Left lung (tissue), 10 donors: ENCODE data around the gene NPR1. TPM values are rescaled to one million over a fixed set of nuclear protein-coding genes. Genes with fewer than 3 reads are reported as not detected.
A peak's percentile ranks its signal among the peaks of the same experiment; 100 is the strongest.

Source experiments
- ATAC-seq: fragments of 200-7000 bp; cut with Tn5 transposase; one replicate; pipeline ENCODE4 v1.9.1; 2020; ENCODE audit warnings: moderate library complexity
- DNase-seq, 4 donors: peaks; one replicate each; pipeline ENCODE4 v3.0.0-alpha.2; 2013 to 2020
- H3K27ac ChIP-seq, 2 donors: fragments of 200-600 bp; sonication (generic) in 1 of 2; one replicate each; pipeline versions ENCODE4 v1.5.0 to v1.8.0; 2020 to 2021
- H3K27me3 ChIP-seq, 2 donors: fragments of 200-600 bp; sonication (generic) in 1 of 2; one replicate each; pipeline versions ENCODE4 v1.5.0 to v1.8.0; 2020 to 2021
- H3K36me3 ChIP-seq, 2 donors: fragments of 200-600 bp; sonication (generic) in 1 of 2; one replicate each; pipeline versions ENCODE4 v1.5.0 to v1.8.0; 2020 to 2021
- H3K4me1 ChIP-seq, 2 donors: fragments of 200-600 bp; one replicate each; pipeline ENCODE4 v1.8.0; 2021
- H3K4me3 ChIP-seq, 2 donors: fragments of 200-600 bp; sonication (generic) in 1 of 2; one replicate each; pipeline versions ENCODE4 v1.5.0 to v1.8.0; 2020 to 2021; ENCODE audit warnings: mild to moderate bottlenecking in 1 of 2
- H3K9me3 ChIP-seq, 2 donors: fragments of 200-600 bp; sonication (generic) in 1 of 2; one replicate each; pipeline versions ENCODE4 v1.5.0 to v1.8.0; 2020 to 2021
- intact Hi-C, 2 donors: fragments of 100-400 bp; cut with DNase I; formaldehyde crosslinking; loops; one replicate each; pipeline versions ENCODE4 v1.11.2 to v1.14.2; 2022
- polyA plus RNA-seq, 6 donors: library from polyadenylated mRNA; unstranded; fragments of 120-200 nt; gene quantifications; one replicate each; pipeline ENCODE4 v1.2.1, GENCODE V29; 2013; ENCODE audit not compliant: insufficient read length in 6 of 6
- total RNA-seq, 2 donors: library from RNA; stranded (reverse); fragmentation: NEBNext Ultra II Directional; extraction: Animal tissue kit (Norgen Biotek cat#: 25700); gene quantifications; one replicate each; pipeline ENCODE4 v1.2.1, GENCODE V29; 2021
- TF ChIP-seq, protein P1 (sequence below), 2 donors: fragments of 200-600 bp; sonication (generic) in 1 of 2; IDR thresholded peaks; one replicate each; pipeline versions ENCODE4 v1.5.0 to v1.8.0; 2021; ENCODE audit warnings: antibody characterized with exemption in 2 of 2
- donor health status: DM: no; HTN: yes; CAD: no.
- donor health status: DM: no; HTN: no; CAD: no.

Gene NPR1
- total and polyA plus RNA-seq, 8 donors, result 14.3 to 45.2 (median 19.1) TPM

DNA sequence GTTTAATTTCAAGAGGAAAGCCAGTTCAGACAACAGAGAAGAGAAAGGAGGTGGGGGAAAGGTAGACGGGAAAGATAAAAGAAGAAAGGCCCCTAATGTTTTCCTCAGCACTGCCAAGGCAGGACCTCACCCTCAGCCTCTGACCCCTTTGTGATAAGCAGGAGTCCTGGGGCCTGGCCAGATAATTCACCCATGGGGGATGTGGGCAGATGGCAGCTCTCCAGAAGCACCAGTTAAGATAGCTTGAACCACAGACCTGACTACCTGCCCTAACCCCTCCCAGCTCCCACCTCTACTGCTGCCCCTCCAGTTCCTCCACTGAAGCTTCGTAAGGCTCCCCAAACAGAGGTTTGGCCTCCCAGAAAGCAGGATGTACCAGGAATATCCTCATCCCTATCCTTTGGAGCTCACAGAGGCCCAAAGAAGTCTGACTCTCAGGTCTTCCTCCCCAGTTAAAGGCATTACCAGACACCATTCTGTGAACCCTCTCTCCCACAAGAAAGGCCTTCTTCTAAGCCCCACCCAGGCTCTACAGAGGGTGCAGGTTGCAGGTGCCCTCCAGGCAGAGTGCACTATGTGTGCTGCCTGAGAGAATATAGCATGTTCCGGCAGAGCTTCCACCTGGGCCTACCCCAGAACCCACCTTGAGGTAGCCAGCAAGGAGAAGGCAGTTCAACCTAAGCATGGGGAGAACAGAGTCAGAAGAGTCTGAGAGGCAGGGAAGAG is 29.2 kb upstream of the NPR1 start:
- Histone ChIP-seq H3K27ac (no peak overlapping the region), H3K4me3 (no peak overlapping the region), H3K27me3 (no peaks in the 10 kb centered on the region), H3K4me1 (peaks cover 0 to 32% of the 10 kb centered on the region in 2 donors), H3K36me3 (peaks cover 0 to 34% of the 10 kb centered on the region in 2 donors), H3K9me3 (no peaks in the 10 kb centered on the region)
- ATAC-seq (no peak), DNase-seq (no peak)
- TF ChIP-seq, protein P1, sequence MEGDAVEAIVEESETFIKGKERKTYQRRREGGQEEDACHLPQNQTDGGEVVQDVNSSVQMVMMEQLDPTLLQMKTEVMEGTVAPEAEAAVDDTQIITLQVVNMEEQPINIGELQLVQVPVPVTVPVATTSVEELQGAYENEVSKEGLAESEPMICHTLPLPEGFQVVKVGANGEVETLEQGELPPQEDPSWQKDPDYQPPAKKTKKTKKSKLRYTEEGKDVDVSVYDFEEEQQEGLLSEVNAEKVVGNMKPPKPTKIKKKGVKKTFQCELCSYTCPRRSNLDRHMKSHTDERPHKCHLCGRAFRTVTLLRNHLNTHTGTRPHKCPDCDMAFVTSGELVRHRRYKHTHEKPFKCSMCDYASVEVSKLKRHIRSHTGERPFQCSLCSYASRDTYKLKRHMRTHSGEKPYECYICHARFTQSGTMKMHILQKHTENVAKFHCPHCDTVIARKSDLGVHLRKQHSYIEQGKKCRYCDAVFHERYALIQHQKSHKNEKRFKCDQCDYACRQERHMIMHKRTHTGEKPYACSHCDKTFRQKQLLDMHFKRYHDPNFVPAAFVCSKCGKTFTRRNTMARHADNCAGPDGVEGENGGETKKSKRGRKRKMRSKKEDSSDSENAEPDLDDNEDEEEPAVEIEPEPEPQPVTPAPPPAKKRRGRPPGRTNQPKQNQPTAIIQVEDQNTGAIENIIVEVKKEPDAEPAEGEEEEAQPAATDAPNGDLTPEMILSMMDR (IDR thresholded peaks at IDR 0.05), result no peak
- intact Hi-C loops, result no loop called here

DNA sequence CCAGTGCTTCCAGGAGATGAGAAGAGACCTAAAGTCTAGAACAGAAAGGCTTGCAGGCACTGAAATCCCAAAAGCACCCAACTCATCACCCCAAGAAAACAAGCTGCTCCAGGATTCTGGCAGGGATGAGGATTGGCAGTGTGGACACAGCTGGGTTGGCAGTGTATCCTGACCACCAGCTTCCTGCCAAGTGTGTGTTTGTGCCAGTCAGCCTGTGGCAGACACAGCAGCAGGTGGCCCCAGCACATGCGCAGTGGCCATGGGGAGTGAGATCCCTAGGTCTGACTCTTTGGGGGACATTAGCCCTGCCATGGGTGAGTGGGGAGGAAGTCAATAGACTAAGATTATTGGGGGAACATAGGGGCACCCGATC is 28.6 kb upstream of the NPR1 start:
- no peak overlapping the region for H3K27ac ChIP-seq
- intact Hi-C loops, result no loop called here
- DNase-seq (no peak), ATAC-seq (no peak)
- TF ChIP-seq, protein P1 (IDR thresholded peaks at IDR 0.05), result no peak
- H3K36me3 ChIP-seq, result peaks cover 0 to 29% of the 10 kb centered on the region in 2 donors
- no peaks in the 10 kb centered on the region for H3K9me3 ChIP-seq
- peaks cover 0 to 29% of the 10 kb centered on the region in 2 donors for H3K4me1 ChIP-seq
- H3K27me3 ChIP-seq, result no peaks in the 10 kb centered on the region
- H3K4me3 ChIP-seq, result no peak overlapping the region

DNA sequence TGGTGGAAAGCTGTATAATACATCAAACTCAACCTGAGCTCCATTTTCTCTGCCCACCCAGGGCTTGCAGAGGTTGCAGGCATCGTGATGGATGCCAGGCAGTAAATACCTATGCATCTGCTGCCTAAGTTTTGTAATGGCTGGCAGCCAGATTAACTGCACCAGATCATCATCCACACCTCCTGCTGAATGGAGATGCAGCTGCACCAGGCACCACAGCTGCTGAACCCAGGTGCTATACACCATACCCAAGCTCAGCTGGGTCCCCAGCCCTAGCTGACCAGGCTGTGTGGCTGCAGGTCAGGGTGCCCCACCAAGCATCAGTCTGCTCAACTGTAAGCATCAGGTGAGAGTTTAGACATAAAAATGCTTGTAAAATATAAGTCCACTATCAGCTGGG is 26.7 kb upstream of the NPR1 start:
- Histone ChIP-seq H3K36me3 (peaks cover 0 to 10% of the 10 kb centered on the region in 2 donors), H3K4me1 (peaks cover 0 to 18% of the 10 kb centered on the region in 2 donors), H3K9me3 (no peaks in the 10 kb centered on the region), H3K4me3 (no peak overlapping the region), H3K27ac (no peak overlapping the region), H3K27me3 (no peaks in the 10 kb centered on the region)
- DNase-seq (no peak), ATAC-seq (no peak)
- TF ChIP-seq, protein P1 (IDR thresholded peaks at IDR 0.05), result no peak
- intact Hi-C loops, result no loop called here

DNA sequence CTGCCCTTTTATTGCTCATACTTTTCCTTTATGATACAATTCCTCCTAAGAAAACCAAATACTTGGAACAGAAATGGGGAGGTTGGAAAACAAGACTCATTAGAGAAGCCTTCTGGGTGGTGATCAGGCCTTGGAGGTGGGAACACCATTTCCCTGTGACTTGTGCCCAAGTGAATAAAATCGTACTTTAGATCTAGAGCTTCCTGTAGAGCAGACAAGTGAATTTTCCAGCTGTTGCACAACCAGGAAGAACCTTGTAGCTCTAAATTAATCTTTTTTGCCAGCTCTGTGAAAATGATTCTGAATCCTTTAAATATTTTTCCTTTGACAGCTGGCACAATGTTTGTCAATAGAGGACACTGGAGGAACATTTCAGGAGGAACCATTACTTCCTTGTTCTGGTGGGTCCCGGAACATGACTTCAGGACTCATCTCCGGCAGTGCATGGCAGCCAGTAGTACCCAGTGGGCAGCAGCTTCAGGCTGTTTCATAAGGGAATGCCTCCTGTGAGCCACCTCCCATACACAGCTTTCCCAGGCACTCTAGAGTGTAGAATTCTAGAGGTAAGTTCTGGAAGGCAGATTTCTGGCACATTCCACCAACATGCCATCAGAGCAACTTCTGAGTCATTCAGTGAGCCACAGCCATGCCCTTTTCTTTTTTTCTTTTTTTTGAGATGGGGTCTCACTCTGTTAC is 25.5 kb upstream of the NPR1 start:
- no peaks in the 10 kb centered on the region for H3K36me3 ChIP-seq
- DNase-seq, result no peak
- no peaks in the 10 kb centered on the region for H3K27me3 ChIP-seq
- TF ChIP-seq, protein P1 (IDR thresholded peaks at IDR 0.05), result no peak
- no peaks in the 10 kb centered on the region for H3K9me3 ChIP-seq
- H3K27ac ChIP-seq, result peak overlapping the region; percentile 28 to 77
- ATAC-seq, result peak; percentile 49
- intact Hi-C loops, result no loop called here
- H3K4me1 ChIP-seq, result peaks cover under 1 to 16% of the 10 kb centered on the region in 2 donors
- H3K4me3 ChIP-seq, result no peak overlapping the region

- Histone ChIP-seq H3K36me3 (peaks cover 0 to under 1% of the 10 kb centered on the region in 2 donors), H3K9me3 (no peaks in the 10 kb centered on the region), H3K27me3 (no peaks in the 10 kb centered on the region), H3K4me3 (no peak overlapping the region), H3K27ac (peak overlapping the region in 1 of 2 donors; percentile 15), H3K4me1 (peaks cover 5 to 33% of the 10 kb centered on the region in 2 donors)
- intact Hi-C loops, result no loop called here
- ATAC-seq, result peak; percentile 27
- DNase-seq, result no peak
- TF ChIP-seq, protein P1 (IDR thresholded peaks at IDR 0.05), result no peak
These were observed 23.2 kb upstream of the NPR1 start for GRCh38 chr1:153655333-153655732.
